HG03354 (cell line): Measurements from ENCODE around the gene MAGEA1.
A peak's percentile ranks its signal among the peaks of the same experiment; 100 is the strongest.
"Not testable (repeated sequence)": the region's sequence is repeated elsewhere in the genome, so short reads cannot be mapped to it uniquely, and the experiment has no call there.

ENCODE experiments used
- ATAC-seq: cut with Tn5 transposase; IDR thresholded peaks from one replicate; pipeline ENCODE4 v1.9.1; 2021; ENCODE audit warnings: mild to moderate bottlenecking; ENCODE audit not compliant: unreplicated experiment, poor library complexity, severe bottlenecking

MAGEA1 gene, protein sequence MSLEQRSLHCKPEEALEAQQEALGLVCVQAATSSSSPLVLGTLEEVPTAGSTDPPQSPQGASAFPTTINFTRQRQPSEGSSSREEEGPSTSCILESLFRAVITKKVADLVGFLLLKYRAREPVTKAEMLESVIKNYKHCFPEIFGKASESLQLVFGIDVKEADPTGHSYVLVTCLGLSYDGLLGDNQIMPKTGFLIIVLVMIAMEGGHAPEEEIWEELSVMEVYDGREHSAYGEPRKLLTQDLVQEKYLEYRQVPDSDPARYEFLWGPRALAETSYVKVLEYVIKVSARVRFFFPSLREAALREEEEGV

DNA sequence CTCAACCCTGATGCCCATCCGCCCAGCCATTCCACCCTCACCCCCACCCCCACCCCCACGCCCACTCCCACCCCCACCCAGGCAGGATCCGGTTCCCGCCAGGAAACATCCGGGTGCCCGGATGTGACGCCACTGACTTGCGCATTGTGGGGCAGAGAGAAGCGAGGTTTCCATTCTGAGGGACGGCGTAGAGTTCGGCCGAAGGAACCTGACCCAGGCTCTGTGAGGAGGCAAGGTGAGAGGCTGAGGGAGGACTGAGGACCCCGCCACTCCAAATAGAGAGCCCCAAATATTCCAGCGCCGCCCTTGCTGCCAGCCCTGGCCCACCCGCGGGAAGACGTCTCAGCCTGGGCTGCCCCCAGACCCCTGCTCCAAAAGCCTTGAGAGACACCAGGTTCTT, at the start of gene MAGEA1:
TSS of gene MAGEA1 (plus strand) at position 154 of the 400 bp plus-strand sequence. CDS start 3,106 bp downstream, outside the sequence.
- no peak for ATAC-seq

DNA sequence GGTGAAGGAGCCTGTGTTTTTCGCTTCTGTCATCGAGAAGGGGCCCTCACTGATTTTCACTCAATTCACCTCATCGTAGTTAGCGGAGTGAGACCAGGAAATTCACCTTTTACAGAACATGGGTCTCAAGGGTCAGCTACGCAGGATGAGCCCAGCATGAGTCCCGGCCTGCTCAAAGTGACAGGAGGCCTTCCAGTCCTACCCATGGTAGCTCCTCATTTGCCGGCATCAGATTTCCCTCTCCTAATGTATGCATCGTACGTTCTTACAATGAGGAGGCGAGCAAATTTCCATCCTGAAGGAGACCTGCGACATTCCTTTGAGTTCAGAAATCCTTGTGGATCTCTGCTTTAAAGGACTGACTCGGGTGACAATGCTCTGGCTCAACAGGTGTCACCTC, 46.2 kb upstream of the MAGEA1 start:
- not testable (repeated sequence) for ATAC-seq

DNA sequence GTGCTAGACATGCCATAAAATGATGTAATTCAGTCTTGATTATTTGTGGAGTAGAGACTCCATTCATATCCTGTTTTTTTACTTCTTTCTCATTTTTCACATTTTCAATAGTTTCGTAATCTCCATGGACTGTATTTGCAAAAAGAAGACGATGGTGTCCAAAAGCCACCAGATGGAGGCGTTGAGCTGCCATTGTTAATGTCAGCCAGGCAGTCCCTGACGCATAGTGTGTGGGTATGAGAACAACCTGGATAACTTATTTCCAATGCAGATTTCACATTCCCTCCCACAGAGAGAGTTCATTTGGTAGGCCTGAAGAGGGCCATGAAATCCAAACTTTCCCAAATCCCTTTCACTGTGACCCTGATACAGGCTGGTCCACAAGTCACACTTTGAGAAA, 40.0 kb upstream of the MAGEA1 start:
- not testable (repeated sequence) for ATAC-seq

DNA sequence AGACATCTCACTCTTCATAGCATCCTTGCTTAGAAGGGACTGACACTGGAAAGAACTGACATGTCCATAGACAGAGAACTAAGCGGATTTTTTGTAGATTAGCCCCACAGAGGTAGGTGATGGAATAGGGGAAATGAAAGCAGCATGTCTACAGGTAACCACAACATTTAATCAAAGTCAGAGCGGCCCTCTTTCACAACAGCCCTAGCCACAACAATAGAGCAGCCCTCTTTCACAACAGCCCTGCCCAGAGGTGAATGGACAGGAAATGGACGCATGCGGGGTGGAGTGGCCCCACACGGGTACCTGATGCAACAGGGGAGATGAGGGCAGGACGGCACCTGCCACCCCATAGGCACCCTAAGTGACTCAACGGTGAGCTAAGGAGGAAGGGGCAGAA, 32.8 kb upstream of the MAGEA1 start:
- ATAC-seq: not testable (repeated sequence)

DNA sequence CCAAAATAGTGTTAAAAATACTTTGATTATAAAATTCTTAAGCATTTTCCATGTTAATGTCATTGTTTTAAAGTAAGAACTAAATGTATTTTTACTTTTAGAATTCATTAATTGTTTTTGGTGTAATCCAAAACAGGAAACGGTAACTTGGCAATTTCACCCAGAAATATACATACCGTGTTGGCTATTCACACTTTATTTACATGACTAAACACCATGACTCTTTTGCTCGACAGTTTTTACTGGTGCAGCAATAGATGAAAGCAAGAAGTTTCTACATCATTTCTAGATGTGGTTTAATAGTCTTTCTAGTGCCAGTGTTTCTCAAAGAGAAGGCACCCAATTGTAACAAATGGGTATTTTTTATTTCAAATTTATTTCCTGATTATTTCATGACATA, 25.6 kb upstream of the MAGEA1 start:
- no peak for ATAC-seq

DNA sequence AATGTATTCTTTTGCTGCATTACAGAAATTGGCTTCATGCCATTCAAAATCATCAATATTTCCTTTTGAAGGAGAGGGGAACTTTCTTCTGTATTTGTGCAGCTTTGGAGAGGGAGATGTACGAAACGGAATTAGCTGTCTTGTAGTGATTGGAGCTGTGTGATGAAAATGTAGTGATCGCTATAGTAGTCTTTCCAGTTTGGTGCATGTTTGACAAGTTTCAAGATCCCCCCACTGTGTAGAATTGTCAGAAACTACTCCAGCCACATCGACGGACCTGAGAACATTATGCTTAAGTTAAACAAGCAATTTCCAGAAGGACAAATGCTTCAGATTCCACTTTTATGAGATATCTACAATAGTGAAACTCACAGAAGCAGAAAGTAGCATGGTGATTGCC, 21.6 kb upstream of the MAGEA1 start:
- no peak for ATAC-seq

DNA sequence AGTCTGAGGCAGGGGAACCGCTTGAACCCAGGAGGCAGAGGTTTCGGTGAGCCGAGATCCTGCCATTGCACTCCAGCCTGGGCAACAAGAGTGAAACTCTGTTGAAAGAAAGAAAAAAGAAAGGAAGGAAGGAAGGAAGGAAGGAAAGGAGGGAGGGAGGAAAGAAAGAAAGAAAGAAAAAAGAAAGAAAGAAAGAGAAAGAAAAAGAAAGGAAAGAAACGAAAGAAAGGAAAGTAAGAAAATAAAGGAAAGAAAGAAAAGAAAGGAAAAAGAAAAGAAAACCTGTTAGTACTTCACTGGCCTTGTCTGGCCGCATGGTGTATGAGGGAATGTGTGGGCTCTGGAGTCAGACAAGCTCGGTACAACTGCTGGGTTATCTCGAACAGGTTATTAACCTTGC, 20.8 kb upstream of the MAGEA1 start:
- no peak for ATAC-seq

DNA sequence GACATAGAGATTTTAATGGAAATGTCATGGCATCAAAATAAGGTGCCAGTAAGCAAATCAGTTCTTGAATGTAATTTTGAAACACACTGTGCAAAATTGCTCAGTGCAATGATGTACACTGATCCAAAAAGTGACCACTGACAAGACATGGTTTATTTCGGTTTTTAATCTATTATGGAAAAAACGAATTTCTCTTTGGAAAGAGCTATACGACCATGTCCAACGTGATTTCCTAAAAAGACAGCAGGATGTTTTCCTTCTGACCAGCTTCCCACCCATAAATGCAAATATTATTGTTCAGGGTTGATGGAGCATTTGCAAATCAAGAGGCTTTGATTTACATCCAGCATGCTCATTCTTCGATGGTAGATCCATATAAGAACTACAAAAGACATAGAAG, 17.1 kb upstream of the MAGEA1 start:
- ATAC-seq: no peak

DNA sequence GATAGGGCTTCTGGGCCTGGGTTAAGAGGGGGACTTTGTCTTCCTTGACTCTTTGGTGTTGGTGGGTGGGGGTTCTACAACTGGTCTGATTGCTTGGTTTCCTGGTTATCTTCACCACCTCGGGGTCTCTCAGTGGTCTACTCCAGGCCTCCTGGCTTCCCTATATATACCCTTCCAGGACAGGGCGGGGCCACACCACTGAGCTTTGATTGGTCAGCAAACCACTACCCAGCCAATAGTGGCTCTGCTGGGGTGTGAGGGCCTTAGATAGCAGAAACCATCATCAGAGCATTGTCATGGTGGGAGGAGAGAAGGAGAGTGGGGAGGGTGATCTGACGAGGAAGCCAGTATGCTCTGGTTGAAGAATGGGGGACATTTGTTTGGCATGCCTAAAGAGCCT, 14.4 kb upstream of the MAGEA1 start:
- ATAC-seq: no peak

DNA sequence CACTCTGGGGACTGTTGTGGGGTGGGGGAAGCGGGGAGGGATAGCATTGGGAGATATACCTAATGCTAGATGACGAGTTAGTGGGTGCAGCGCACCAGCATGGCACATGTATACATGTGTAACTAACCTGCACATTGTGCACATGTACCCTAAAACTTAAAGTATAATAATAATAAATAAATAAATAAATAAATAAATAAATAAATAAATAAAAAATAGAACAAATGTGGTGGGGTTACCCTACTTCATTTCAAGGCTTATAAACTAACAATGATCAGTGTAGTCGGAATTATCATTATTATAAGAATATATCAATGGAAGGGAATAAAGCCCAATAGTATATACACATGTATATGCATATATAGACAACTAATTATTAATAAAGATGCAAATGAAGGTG, 10.7 kb upstream of the MAGEA1 start:
- not testable (repeated sequence) for ATAC-seq

DNA sequence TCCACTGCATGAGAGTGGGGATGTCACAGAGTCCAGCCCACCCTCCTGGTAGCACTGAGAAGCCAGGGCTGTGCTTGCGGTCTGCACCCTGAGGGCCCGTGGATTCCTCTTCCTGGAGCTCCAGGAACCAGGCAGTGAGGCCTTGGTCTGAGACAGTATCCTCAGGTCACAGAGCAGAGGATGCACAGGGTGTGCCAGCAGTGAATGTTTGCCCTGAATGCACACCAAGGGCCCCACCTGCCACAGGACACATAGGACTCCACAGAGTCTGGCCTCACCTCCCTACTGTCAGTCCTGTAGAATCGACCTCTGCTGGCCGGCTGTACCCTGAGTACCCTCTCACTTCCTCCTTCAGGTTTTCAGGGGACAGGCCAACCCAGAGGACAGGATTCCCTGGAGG, 2.7 kb downstream of the MAGEA1 start:
- ATAC-seq: no peak

DNA sequence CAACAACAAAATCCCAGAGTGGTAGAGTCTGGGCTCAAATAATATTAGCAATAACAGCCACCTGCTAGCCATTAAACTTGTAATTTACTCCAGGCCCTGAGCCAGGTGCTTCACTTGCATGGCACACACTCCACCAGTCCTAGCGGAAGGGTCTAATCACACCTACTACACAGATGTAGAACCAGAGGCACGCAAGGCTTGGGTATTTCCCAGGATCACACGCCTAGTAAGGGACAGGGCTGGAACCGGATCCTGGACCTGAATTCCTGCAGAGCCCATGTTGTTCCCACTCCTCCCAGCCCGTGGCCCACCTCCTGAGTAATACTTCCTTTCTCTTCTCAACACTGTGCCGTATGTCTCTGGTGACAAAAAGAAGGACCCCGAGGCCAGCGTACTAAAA, 5.7 kb downstream of the MAGEA1 start:
- no peak for ATAC-seq

DNA sequence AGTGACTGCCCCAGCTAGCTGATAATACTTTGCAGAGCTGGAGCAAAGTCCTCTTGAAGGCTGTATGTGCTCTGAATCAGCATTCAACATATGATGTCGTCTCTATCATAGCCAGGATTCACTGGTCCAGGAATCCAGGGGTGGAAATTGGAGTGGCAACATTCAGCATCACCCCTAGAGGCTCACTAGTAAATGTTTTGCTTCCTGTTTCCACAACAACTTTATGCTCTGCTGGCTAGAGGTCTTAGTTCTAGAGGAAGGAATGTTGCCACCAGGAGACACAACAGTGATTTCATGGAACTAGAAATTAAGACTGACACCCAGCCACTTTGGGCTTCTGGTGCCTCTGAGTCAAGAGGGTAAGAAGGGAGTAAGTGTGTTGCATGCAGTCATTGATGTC, 11.3 kb downstream of the MAGEA1 start:
- no peak for ATAC-seq

DNA sequence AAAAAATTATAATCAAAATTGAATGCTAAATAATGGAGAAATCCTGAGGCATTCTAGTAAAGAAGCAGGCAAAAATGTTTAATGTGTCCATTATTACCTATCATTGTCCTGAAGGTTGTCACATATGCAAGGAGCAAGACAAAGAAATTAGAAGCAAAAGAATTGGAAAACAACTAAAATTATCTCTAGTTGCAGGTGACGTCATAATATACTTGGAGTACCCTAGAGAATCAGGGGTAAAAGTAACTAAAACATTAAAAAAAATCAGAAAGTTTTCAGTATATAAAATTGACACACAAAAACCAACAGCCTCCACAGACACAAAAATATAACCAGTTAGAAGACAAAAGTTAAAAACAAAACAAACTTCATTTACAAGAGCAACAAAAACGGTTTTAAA, 21.4 kb downstream of the MAGEA1 start:
- no peak for ATAC-seq

DNA sequence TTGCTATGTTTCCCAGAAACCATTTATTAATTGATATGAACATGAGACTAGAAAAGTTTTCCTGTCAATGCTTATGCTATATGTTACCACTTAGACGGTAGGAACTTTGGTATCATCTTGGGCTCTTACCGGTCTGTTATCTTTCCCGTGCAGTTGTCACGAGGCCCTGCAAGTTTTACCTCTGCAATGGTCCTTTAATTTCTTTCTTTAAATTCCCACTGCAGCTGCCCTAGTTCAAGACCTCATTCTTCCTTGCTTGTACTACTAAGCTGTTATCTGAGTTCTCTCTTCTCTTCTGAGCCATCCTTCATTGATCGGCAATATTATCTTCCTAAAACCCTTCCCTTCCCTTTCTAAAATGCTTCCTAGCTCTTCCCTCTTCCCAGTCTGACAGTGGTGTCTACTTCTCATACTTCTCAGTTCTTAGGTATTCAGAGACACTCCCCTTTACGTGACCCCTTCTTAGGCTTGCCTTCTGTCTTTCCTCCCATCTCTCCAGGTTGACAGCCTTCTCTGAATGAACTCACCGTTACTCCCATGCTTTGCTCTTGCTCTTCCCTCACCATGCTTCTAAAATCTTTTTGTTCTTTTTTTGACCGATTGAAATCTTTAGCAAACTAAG, 27.5 kb downstream of the MAGEA1 start:
- ATAC-seq: no peak

DNA sequence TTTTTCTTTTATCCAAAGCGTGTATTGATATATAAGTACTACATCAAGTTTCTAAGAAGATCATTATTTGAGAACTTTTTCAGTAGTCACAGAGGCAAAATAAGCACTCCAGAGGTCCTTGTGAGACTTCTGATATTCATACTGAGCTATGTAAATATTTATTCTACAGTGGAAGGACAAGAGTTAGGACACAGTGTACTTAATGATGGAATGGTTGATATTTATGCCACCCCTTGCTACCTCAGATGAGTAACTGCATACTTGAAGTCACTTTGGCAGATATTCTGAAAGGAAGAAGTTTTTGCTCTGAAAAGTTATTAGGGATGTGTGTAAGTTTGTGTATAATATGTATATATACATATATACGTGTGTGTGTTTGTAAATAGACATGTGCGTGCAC, 30.3 kb downstream of the MAGEA1 start:
- no peak for ATAC-seq

DNA sequence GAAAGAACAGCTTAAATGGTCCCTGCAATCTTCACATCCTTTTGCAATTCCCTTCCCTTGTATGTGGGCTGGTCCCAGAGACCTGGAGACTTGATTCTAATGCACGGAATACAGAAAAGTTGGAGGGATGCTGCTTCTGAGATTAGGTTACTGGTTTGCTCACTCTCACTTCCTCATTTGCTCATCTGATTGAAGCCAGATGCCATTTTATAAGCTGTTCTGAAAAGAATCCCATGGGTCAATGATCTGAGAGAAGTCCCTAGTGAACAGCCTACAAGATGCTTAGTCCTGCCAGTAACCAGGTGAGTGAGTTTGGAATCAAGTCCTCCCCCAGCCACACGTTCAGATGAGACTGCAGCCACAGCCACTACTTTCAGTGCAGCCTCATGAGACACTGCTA, 35.9 kb downstream of the MAGEA1 start:
- ATAC-seq: peak; percentile 61

DNA sequence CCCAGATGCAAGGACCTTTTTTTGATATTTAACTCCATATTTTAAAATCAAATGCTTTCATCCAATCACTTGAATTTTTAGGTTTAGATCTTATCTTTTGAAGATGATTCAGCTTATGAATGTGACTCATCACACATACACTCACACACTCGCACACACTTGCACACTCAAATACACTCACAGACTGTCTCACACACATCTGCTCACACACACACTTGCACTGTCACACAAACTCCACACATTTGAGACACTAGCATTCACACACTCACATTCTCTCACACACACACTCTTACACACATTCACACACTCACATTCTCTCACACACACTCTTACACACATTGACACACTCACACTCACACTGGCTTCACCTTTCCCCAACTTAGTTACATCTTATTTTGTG, 37.8 kb downstream of the MAGEA1 start:
- ATAC-seq: no peak

DNA sequence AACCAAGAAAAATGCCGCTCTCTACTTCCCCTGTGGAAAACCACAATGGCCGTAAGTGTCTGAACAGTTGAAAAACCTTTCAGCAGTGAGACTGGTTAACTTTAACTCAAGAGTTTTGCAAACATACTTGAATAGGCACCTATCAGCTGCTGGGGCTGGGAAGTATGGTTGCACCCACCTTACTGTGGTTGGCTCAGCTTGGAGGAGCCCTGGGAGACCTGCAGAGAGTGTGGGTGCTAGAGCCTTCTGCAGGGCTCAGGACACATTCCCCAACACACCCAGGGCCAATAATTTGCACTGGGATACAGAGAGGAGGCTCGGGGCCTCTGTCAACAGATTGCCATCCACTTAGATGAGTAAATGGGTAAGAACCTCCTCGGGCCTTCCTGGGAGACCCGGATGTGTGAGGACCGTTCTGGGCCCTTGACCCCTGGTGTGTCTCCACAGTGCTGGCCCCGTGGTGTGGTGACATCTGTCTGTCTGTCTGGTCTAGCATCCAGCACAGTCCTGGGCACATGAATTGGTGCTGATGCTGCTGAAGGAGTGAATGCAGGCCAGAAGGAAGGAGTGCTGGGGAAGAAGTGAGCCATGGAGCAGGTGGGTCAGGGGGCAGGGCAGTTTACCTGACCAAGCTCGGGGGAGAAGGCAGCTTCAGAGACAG, 46.5 kb downstream of the MAGEA1 start:
- no peak for ATAC-seq

DNA sequence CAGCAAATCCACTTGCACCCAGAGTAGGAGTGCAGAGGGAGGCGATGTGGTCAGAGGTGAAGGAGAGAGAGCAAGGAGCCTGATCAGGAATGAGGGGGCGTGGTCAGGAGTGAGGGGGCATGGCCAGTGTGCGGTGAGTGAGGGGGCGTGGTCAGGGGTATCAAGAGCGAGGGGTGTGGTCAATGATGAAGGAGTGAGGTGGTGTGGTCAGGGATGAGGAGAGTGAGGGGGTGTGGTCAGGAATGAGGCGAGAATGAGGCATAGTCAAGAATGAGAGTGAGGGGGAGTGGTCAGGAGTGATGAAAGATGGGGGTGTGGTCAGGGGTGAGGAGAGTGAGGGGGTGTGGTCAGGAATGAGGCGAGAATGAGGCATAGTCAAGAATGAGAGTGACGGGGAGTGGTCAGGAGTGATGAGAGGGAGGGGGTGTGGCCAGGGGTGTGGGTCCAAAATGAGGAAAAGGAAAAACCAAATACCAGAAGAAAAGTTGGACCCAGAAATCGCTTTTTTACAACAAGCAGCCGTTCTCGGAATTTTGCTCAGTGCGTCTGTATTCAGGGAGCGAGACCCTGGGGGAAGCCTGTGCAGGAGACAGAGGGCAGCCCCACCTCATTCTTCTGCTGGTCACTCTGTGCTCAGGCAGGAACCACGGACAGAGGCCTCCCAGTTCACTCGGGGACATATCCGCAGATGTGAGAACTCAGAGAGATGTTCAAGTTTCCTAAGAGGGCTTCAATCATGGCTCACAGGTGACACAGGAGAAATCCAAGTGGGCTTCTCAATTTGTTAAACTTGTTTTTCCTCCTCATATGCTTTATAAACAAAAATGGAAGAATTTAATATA, 47.5 kb downstream of the MAGEA1 start:
- ATAC-seq: no peak
